ENCODE measurements around the gene LRIF1.
A peak's percentile ranks its signal among the peaks of the same experiment; 100 is the strongest.

The LRIF1 gene

GRCh38 chr1:110916669-110917306, 46.9 kb downstream of the LRIF1 start:
- ChIA-PET CTCF (no interaction called here), POLR2A (no interaction called here)
- no peak for TF ChIP-seq CTCF (IDR thresholded peaks at IDR 0.05; ENCODE audit: control extremely low read depth, extremely low read depth, low read depth, missing control alignments)
- DNase-seq (ENCODE audit: extremely low spot score) = peak; percentile 27

- ChIA-PET POLR2A (no interaction called here), CTCF (no interaction called here)
- DNase-seq (ENCODE audit: extremely low spot score) = no peak
- TF ChIP-seq CTCF (IDR thresholded peaks at IDR 0.05; ENCODE audit: control extremely low read depth, extremely low read depth, low read depth, missing control alignments) = no peak
These were observed 47.5 kb downstream of the LRIF1 start for GRCh38 chr1:110916274-110916668.

- ChIA-PET CTCF (no interaction called here), POLR2A (no interaction called here)
- DNase-seq (ENCODE audit: extremely low spot score) = no peak
- TF ChIP-seq CTCF (IDR thresholded peaks at IDR 0.05; ENCODE audit: control extremely low read depth, extremely low read depth, low read depth, missing control alignments) = no peak
These were observed 47.9 kb downstream of the LRIF1 start for GRCh38 chr1:110915804-110916203.

- CTCF ChIA-PET = interaction anchor here (1.2 kb wide), 1 partner anchor 33 kb away, joined by 3 read pairs; no protein-coding TSS in a partner anchor
These were observed 49.0 kb downstream of the LRIF1 start for GRCh38 chr1:110914676-110915075.

GRCh38 chr1:110912784-110913183, 50.9 kb downstream of the LRIF1 start:
- no peak for DNase-seq (ENCODE audit: extremely low spot score)
- no peak for TF ChIP-seq CTCF (IDR thresholded peaks at IDR 0.05; ENCODE audit: control extremely low read depth, extremely low read depth, low read depth, missing control alignments)
- ChIA-PET POLR2A (no interaction called here), CTCF (no interaction called here)

More at GRCh38 chr1:110914676-110915075, 49.0 kb downstream of the LRIF1 start:
- no peak for TF ChIP-seq CTCF (IDR thresholded peaks at IDR 0.05; ENCODE audit: control extremely low read depth, extremely low read depth, low read depth, missing control alignments)
- POLR2A ChIA-PET = no interaction called here
- DNase-seq (ENCODE audit: extremely low spot score) = no peak

- TF ChIP-seq CTCF (IDR thresholded peaks at IDR 0.05; ENCODE audit: control extremely low read depth, extremely low read depth, low read depth, missing control alignments) = no peak
- ChIA-PET CTCF (interaction anchor here (1.3 to 1.5 kb wide), 2 partner anchors 8 to 13 kb away, joined by 3 to 5 read pairs; no protein-coding TSS in a partner anchor), POLR2A (no interaction called here)
- no peak for DNase-seq (ENCODE audit: extremely low spot score)
These were observed 59.7 kb downstream of the LRIF1 start for GRCh38 chr1:110903853-110904500.
